Mesenchymal stem cell (in vitro differentiated cells and primary cell): Measurements from ENCODE around the gene STT3A.

Experiments
- DNase-seq: peaks from one replicate; pipeline ENCODE4 v3.0.0-alpha.2; 2013
- H2AFZ ChIP-seq: one replicate; pipeline ENCODE4 v1.6.1; 2013; ENCODE audit warnings: low read depth, mild to moderate bottlenecking, control low read depth, inconsistent platforms, low read length, moderate library complexity
- H2AK5ac ChIP-seq: 2 replicates; pipeline ENCODE4 v1.6.1; 2013; ENCODE audit warnings: low read length, moderate library complexity, mild to moderate bottlenecking, inconsistent platforms; ENCODE audit not compliant: severe bottlenecking
- H2BK120ac ChIP-seq: one replicate; pipeline ENCODE4 v1.6.1; 2013; ENCODE audit warnings: low read depth, mild to moderate bottlenecking, inconsistent platforms, low read length, moderate library complexity
- H2BK12ac ChIP-seq, 2 experiments: one replicate each; pipeline ENCODE4 v1.6.1; 2013; ENCODE audit warnings: inconsistent platforms in 2 of 2, low read length in 2 of 2, mild to moderate bottlenecking in 2 of 2, moderate library complexity in 2 of 2, control low read depth in 1 of 2
- H2BK15ac ChIP-seq: one replicate; pipeline ENCODE4 v1.6.1; 2013; ENCODE audit warnings: mild to moderate bottlenecking, low read depth, inconsistent platforms; ENCODE audit not compliant: poor library complexity, severe bottlenecking
- H2BK5ac ChIP-seq: 2 replicates; pipeline ENCODE4 v1.6.1; 2013; ENCODE audit warnings: low read depth, mild to moderate bottlenecking, low read length, control low read depth, inconsistent platforms; ENCODE audit not compliant: poor library complexity, severe bottlenecking
- H3K14ac ChIP-seq, 2 experiments: one replicate each; pipeline ENCODE4 v1.6.1; 2013; ENCODE audit warnings: inconsistent platforms in 2 of 2, low read length in 2 of 2, control low read depth in 1 of 2, mild to moderate bottlenecking in 1 of 2, moderate library complexity in 1 of 2
- H3K18ac ChIP-seq, 2 experiments: one replicate each; pipeline ENCODE4 v1.6.1; 2013; ENCODE audit warnings: inconsistent platforms in 2 of 2, low read length in 2 of 2, control low read depth in 1 of 2, low read depth in 1 of 2, mild to moderate bottlenecking in 1 of 2
- H3K23ac ChIP-seq, 2 experiments: one replicate each; pipeline ENCODE4 v1.6.1; 2013; ENCODE audit warnings: inconsistent platforms in 2 of 2, low read length in 2 of 2, mild to moderate bottlenecking in 2 of 2, moderate library complexity in 2 of 2, control low read depth in 1 of 2
- H3K27ac ChIP-seq: 2 replicates; pipeline ENCODE4 v1.5.1; 2013; ENCODE audit warnings: mild to moderate bottlenecking, moderate library complexity, low read length, control low read depth, inconsistent platforms; ENCODE audit not compliant: poor library complexity, severe bottlenecking
- H3K27me3 ChIP-seq, 2 experiments: 2 replicates each; pipeline versions ENCODE4 v1.6.1 to v1.7.0; 2013; ENCODE audit warnings: low read length in 2 of 2, mild to moderate bottlenecking in 2 of 2, moderate library complexity in 2 of 2, control low read depth in 1 of 2, inconsistent platforms in 1 of 2; ENCODE audit not compliant: control insufficient read depth in 1 of 2, insufficient read depth in 1 of 2
- H3K36me3 ChIP-seq, 2 experiments: 2 replicates each; pipeline versions ENCODE4 v1.6.1 to v1.7.0; 2013; ENCODE audit warnings: low read length in 2 of 2, control low read depth in 1 of 2, inconsistent platforms in 1 of 2, low read depth in 1 of 2, mild to moderate bottlenecking in 1 of 2; ENCODE audit not compliant: insufficient read depth in 2 of 2, control insufficient read depth in 1 of 2
- H3K4ac ChIP-seq, 2 experiments: one replicate each; pipeline ENCODE4 v1.6.1; 2013; ENCODE audit warnings: inconsistent platforms in 2 of 2, low read length in 2 of 2, mild to moderate bottlenecking in 2 of 2, moderate library complexity in 2 of 2, control low read depth in 1 of 2, low read depth in 1 of 2
- H3K4me1 ChIP-seq: 2 replicates; pipeline ENCODE4 v1.6.1; 2013; ENCODE audit warnings: low read depth, low read length, control low read depth; ENCODE audit not compliant: control insufficient read depth, insufficient read depth
- H3K4me2 ChIP-seq: 2 replicates; pipeline ENCODE4 v1.6.1; 2013; ENCODE audit warnings: low read length, mild to moderate bottlenecking, inconsistent platforms; ENCODE audit not compliant: poor library complexity, severe bottlenecking
- H3K4me3 ChIP-seq, 2 experiments: 2 replicates each; pipeline versions ENCODE4 v1.5.1 to v1.7.0; 2013; ENCODE audit warnings: low read length in 2 of 2, mild to moderate bottlenecking in 2 of 2, control low read depth in 1 of 2, low read depth in 1 of 2; ENCODE audit not compliant: insufficient read depth in 1 of 2
- H3K79me1 ChIP-seq: replicated peaks from 2 replicates; pipeline ENCODE4 v1.6.1; 2013; ENCODE audit warnings: mild to moderate bottlenecking, control low read depth, low read length, inconsistent platforms; ENCODE audit not compliant: poor library complexity, severe bottlenecking
- H3K9ac ChIP-seq: 2 replicates; pipeline ENCODE4 v1.7.0; 2013; ENCODE audit warnings: mild to moderate bottlenecking, low read length, moderate library complexity
- H3K9me3 ChIP-seq: 2 replicates; pipeline ENCODE4 v1.7.0; 2013; ENCODE audit warnings: mild to moderate bottlenecking, low read length; ENCODE audit not compliant: control insufficient read depth
- H4K8ac ChIP-seq: one replicate; pipeline ENCODE4 v1.6.1; 2013; ENCODE audit warnings: inconsistent platforms, mild to moderate bottlenecking, low read length, moderate library complexity
- H4K91ac ChIP-seq: one replicate; pipeline ENCODE4 v1.6.1; 2013; ENCODE audit warnings: mild to moderate bottlenecking, low read length, inconsistent platforms
- WGBS: methylation state at CpG from one replicate; pipeline ENCODE4 v1.1.7; 2013; ENCODE audit warnings: mixed read lengths; 5-methylcytosine and 5-hydroxymethylcytosine counted together

The STT3A gene

GRCh38 chr11:125605417-125605816 is 12.8 kb downstream of the STT3A start:
- no peak overlapping the region for H3K27ac ChIP-seq
- no peak overlapping the region for H2AK5ac ChIP-seq
- no peak overlapping the region for H3K18ac ChIP-seq
- H3K14ac ChIP-seq: no peak overlapping the region
- H3K23ac ChIP-seq: no peak overlapping the region
- no peak overlapping the region for H2BK12ac ChIP-seq
- H3K4me2 ChIP-seq: no peak overlapping the region
- no peak overlapping the region for H2BK5ac ChIP-seq
- peaks cover 24% of the 10 kb centered on the region for H3K79me1 ChIP-seq
- no peak overlapping the region for H3K4me3 ChIP-seq
- H3K4me1 ChIP-seq: peaks cover 2% of the 10 kb centered on the region
- H2BK120ac ChIP-seq: no peak overlapping the region
- H3K9ac ChIP-seq: no peak overlapping the region
- H3K9me3 ChIP-seq: no peaks in the 10 kb centered on the region
- no peak overlapping the region for H2BK15ac ChIP-seq
- no peak for DNase-seq
- no peak overlapping the region for H2AFZ ChIP-seq
- no peak overlapping the region for H3K4ac ChIP-seq
- H3K27me3 ChIP-seq: no peaks in the 10 kb centered on the region
- H4K91ac ChIP-seq: no peak overlapping the region
- H4K8ac ChIP-seq: no peak overlapping the region
- peaks cover 26 to 97% of the 10 kb centered on the region in 2 experiments for H3K36me3 ChIP-seq

- WGBS: 95% methylated on average over 4 of the region's 7 CpGs
- H3K27ac ChIP-seq: no peak overlapping the region
- no peak overlapping the region for H3K9ac ChIP-seq
- no peaks in the 10 kb centered on the region for H3K9me3 ChIP-seq
- H2AK5ac ChIP-seq: no peak overlapping the region
- H3K23ac ChIP-seq: no peak overlapping the region
- H2BK5ac ChIP-seq: no peak overlapping the region
- H3K14ac ChIP-seq: no peak overlapping the region
- no peaks in the 10 kb centered on the region for H3K4me1 ChIP-seq
- H3K79me1 ChIP-seq: peaks cover 25% of the 10 kb centered on the region
- no peak overlapping the region for H2BK12ac ChIP-seq
- no peak overlapping the region for H3K4me2 ChIP-seq
- no peak overlapping the region for H3K4me3 ChIP-seq
- no peak overlapping the region for H3K18ac ChIP-seq
- H4K91ac ChIP-seq: no peak overlapping the region
- H3K27me3 ChIP-seq: no peaks in the 10 kb centered on the region
- no peak overlapping the region for H2BK15ac ChIP-seq
- DNase-seq: no peak
- H3K4ac ChIP-seq: no peak overlapping the region
- H2AFZ ChIP-seq: no peak overlapping the region
- peaks cover 35 to 98% of the 10 kb centered on the region in 2 experiments for H3K36me3 ChIP-seq
- H2BK120ac ChIP-seq: no peak overlapping the region
- H4K8ac ChIP-seq: no peak overlapping the region
Observed at GRCh38 chr11:125609545-125609944, 16.9 kb downstream of the STT3A start.

- Histone ChIP-seq H2BK15ac (no peak overlapping the region), H3K4me2 (no peak overlapping the region), H2BK12ac (no peak overlapping the region), H4K8ac (no peak overlapping the region), H3K18ac (no peak overlapping the region), H3K23ac (no peak overlapping the region), H2AK5ac (no peak overlapping the region), H3K9me3 (no peaks in the 10 kb centered on the region), H3K79me1 (peaks cover 10% of the 10 kb centered on the region), H4K91ac (no peak overlapping the region), H3K4me3 (no peak overlapping the region), H3K4ac (no peak overlapping the region), H3K27me3 (no peaks in the 10 kb centered on the region), H3K27ac (no peak overlapping the region), H3K14ac (no peak overlapping the region), H3K36me3 (peaks cover 16 to 91% of the 10 kb centered on the region in 2 experiments), H3K4me1 (peaks cover 1% of the 10 kb centered on the region), H2BK120ac (no peak overlapping the region), H2BK5ac (no peak overlapping the region), H2AFZ (no peak overlapping the region), H3K9ac (no peak overlapping the region)
- WGBS: 95% methylated on average over 3 of the region's 4 CpGs
- DNase-seq: no peak
Observed at GRCh38 chr11:125618383-125618782, 25.7 kb downstream of the STT3A start.

- no peak overlapping the region for H2BK12ac ChIP-seq
- no peaks in the 10 kb centered on the region for H3K9me3 ChIP-seq
- H2BK5ac ChIP-seq: no peak overlapping the region
- H4K91ac ChIP-seq: no peak overlapping the region
- H2BK15ac ChIP-seq: no peak overlapping the region
- peak overlapping the region; percentile 65 for H3K27ac ChIP-seq
- no peak overlapping the region for H3K4me2 ChIP-seq
- H3K79me1 ChIP-seq: peaks cover 9% of the 10 kb centered on the region
- H3K4me3 ChIP-seq: no peak overlapping the region
- H3K18ac ChIP-seq: no peak overlapping the region
- H3K4ac ChIP-seq: no peak overlapping the region
- no CpG with 5 or more reads among the region's 2 CpGs for WGBS
- H3K14ac ChIP-seq: no peak overlapping the region
- no peak overlapping the region for H3K9ac ChIP-seq
- no peaks in the 10 kb centered on the region for H3K27me3 ChIP-seq
- H2AK5ac ChIP-seq: peak overlapping the region; percentile 74
- no peak overlapping the region for H3K23ac ChIP-seq
- H3K4me1 ChIP-seq: peaks cover 3% of the 10 kb centered on the region
- no peak overlapping the region for H2BK120ac ChIP-seq
- no peak overlapping the region for H4K8ac ChIP-seq
- H3K36me3 ChIP-seq: peaks cover 10 to 59% of the 10 kb centered on the region in 2 experiments
- DNase-seq: peak; percentile 70
- no peak overlapping the region for H2AFZ ChIP-seq
Observed at GRCh38 chr11:125621995-125622394, 29.3 kb downstream of the STT3A start.
